Esophagus squamous epithelium (tissue), 4 donors: ENCODE measurements around the gene CEP164.

Source experiments
- POLR2A ChIP-seq, 4 donors: fragments of 450-650 bp; IDR thresholded peaks; one replicate each; pipeline ENCODE4 v1.6.1; 2017; ENCODE audit warnings: antibody characterized with exemption in 4 of 4, mild to moderate bottlenecking in 4 of 4, moderate library complexity in 3 of 4
- TF ChIP-seq, protein P1 (sequence below), 6 experiments: fragments of 450-650 bp in 4 of 6; fragments of 200-600 bp in 2 of 6; sonication (generic) in 2 of 6; IDR thresholded peaks; one replicate each; pipeline ENCODE4 v1.5.1; 2016 to 2019; ENCODE audit warnings: antibody characterized with exemption in 6 of 6, mild to moderate bottlenecking in 4 of 6, moderate library complexity in 4 of 6

DNA sequence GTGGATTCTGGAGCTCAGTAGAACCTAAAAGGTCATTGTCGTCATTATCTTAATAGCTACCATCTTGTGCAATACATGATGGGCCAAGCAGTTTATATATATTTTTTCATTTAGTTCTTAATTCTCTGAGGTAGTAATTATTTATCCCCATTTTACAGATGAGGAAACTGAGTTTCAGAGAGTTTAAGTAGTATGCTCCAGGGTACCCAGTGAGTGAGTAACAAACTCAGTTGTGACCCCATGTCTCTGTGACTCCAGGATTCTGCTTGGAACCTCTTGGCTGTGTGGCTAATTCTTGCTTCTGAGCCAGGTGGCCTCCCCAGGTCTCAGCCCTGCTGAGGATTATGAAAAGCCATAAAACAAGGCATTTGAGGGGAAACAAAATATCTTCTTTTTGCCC lies 82.6 kb downstream of the CEP164 start:
- TF ChIP-seq, protein P1, sequence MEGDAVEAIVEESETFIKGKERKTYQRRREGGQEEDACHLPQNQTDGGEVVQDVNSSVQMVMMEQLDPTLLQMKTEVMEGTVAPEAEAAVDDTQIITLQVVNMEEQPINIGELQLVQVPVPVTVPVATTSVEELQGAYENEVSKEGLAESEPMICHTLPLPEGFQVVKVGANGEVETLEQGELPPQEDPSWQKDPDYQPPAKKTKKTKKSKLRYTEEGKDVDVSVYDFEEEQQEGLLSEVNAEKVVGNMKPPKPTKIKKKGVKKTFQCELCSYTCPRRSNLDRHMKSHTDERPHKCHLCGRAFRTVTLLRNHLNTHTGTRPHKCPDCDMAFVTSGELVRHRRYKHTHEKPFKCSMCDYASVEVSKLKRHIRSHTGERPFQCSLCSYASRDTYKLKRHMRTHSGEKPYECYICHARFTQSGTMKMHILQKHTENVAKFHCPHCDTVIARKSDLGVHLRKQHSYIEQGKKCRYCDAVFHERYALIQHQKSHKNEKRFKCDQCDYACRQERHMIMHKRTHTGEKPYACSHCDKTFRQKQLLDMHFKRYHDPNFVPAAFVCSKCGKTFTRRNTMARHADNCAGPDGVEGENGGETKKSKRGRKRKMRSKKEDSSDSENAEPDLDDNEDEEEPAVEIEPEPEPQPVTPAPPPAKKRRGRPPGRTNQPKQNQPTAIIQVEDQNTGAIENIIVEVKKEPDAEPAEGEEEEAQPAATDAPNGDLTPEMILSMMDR (IDR thresholded peaks at IDR 0.05): no peak
- no peak for TF ChIP-seq POLR2A (IDR thresholded peaks at IDR 0.05)
